C4-2B (cell line): ENCODE measurements around the gene HEPHL1.

Source experiments
- ZFX ChIP-seq: fragments of 450-650 bp; IDR thresholded peaks from 2 replicates; pipeline ENCODE4 v1.6.1; 2017
- TF ChIP-seq, protein P1 (sequence below): fragments of 450-650 bp; conservative IDR thresholded peaks from 2 replicates; pipeline ENCODE4 v1.5.1; 2017; ENCODE audit warnings: mild to moderate bottlenecking

DNA sequence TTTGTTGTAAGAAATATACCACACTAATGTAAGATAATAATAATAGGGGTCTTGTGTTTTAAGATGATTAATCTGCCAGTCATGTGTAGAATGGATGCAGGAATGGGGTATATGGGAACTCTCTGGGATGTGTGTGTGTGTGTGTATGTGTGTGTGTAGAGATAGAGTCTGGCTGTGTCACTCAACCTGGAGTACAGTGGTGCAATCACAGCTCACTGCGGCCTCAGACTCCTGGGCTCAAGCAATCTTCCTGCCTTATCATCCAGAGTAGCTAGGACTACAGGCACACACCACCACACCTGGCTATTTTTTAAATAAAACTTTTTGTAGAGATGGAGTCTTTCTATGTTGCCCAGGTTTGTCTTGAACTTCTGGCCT lies 96.0 kb downstream of the HEPHL1 start:
- no peak for TF ChIP-seq ZFX
- TF ChIP-seq, protein P1, sequence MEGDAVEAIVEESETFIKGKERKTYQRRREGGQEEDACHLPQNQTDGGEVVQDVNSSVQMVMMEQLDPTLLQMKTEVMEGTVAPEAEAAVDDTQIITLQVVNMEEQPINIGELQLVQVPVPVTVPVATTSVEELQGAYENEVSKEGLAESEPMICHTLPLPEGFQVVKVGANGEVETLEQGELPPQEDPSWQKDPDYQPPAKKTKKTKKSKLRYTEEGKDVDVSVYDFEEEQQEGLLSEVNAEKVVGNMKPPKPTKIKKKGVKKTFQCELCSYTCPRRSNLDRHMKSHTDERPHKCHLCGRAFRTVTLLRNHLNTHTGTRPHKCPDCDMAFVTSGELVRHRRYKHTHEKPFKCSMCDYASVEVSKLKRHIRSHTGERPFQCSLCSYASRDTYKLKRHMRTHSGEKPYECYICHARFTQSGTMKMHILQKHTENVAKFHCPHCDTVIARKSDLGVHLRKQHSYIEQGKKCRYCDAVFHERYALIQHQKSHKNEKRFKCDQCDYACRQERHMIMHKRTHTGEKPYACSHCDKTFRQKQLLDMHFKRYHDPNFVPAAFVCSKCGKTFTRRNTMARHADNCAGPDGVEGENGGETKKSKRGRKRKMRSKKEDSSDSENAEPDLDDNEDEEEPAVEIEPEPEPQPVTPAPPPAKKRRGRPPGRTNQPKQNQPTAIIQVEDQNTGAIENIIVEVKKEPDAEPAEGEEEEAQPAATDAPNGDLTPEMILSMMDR: no peak
